NT2/D1 (cell line): Measurements from ENCODE around the gene IL17B.

Source experiments
- YY1 ChIP-seq: IDR thresholded peaks from 2 replicates; pipeline ENCODE4 v1.6.1; 2011; ENCODE audit not compliant: insufficient read length, insufficient read depth
- ZNF274 ChIP-seq: IDR thresholded peaks from 2 replicates; pipeline ENCODE4 v1.6.1; 2011; ENCODE audit warnings: mild to moderate bottlenecking, low read depth, low read length

DNA sequence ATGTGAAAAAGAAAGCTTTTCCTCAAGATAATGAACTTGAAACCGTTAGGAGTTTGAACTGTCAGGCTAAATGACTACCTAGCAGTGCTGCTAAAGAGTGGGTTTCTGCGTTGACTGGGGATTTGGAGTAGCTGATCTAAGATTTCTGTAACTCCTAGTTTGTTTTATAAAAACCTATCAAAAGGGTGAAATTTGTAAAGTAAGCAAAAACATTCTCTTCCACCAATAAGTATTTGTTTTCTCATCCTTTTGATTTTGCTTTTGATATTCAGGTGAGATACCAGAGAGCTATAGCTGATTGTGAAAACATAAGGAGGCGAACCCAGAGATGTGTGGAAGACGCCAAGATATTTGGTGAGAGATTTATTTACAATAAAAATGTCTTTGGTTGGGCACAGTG lies 29.7 kb downstream of the IL17B start:
- no peak for TF ChIP-seq YY1
- no peak for TF ChIP-seq ZNF274
